Parathyroid adenoma (tissue), 2 donors: ENCODE data around the gene TRIM9.

Source experiments
- H2AFZ ChIP-seq: fragments of 300-600 bp; sonication (generic); one replicate; pipeline ENCODE4 v1.7.0; 2017; ENCODE audit warnings: antibody characterized with exemption, mild to moderate bottlenecking
- H3K27ac ChIP-seq: fragments of 300-600 bp; sonication (generic); one replicate; pipeline ENCODE4 v1.7.0; 2017
- H3K27me3 ChIP-seq: fragments of 300-600 bp; sonication (generic); one replicate; pipeline ENCODE4 v1.7.0; 2017; ENCODE audit warnings: low read length; ENCODE audit not compliant: control insufficient read depth, insufficient read depth
- H3K36me3 ChIP-seq: fragments of 300-600 bp; sonication (generic); one replicate; pipeline ENCODE4 v1.7.0; 2017; ENCODE audit warnings: low read length; ENCODE audit not compliant: control insufficient read depth, insufficient read depth
- H3K4me1 ChIP-seq: fragments of 300-600 bp; sonication (generic); one replicate; pipeline ENCODE4 v1.7.0; 2017; ENCODE audit warnings: control low read depth
- H3K4me2 ChIP-seq: fragments of 300-600 bp; sonication (generic); one replicate; pipeline ENCODE4 v1.7.0; 2017; ENCODE audit warnings: low read length
- H3K4me3 ChIP-seq: fragments of 300-600 bp; sonication (generic); one replicate; pipeline ENCODE4 v1.7.0; 2017; ENCODE audit warnings: low read depth, low read length
- H3K79me2 ChIP-seq: fragments of 300-600 bp; sonication (generic); one replicate; pipeline ENCODE4 v1.7.0; 2017; ENCODE audit warnings: control low read depth
- H3K9ac ChIP-seq: fragments of 300-600 bp; sonication (generic); one replicate; pipeline ENCODE4 v1.7.0; 2017; ENCODE audit warnings: mild to moderate bottlenecking
- H3K9me3 ChIP-seq: fragments of 300-600 bp; sonication (generic); one replicate; pipeline ENCODE4 v1.7.0; 2017; ENCODE audit warnings: low read length; ENCODE audit not compliant: control insufficient read depth
- TF ChIP-seq, protein P1 (sequence below): fragments of 300-600 bp; sonication (generic); IDR thresholded peaks from one replicate; pipeline ENCODE4 v1.7.0; 2017; ENCODE audit warnings: antibody characterized with exemption, mild to moderate bottlenecking
- donor health status: primary hyperparathyroidism.

TRIM9 gene

DNA sequence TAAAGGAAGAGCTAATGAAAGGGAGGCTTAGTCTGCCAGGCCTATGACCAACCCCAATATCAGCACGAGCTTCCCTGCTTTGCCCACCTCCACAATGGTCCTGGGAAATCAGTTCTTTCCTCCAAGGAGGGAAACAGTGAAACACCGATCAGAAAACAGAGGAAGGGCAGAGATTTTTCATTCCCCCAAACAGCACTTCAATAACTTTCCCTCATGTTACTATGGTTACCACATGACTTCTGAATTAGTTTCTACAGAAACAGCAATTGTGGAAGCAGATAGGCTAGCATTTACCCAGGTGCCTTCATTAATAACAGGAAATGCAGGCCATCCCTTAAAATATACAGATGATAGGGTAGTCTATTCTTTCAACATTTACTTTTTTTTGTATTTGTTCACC, 35.9 kb downstream of the TRIM9 start:
- Histone ChIP-seq H3K4me2 (no peak overlapping the region), H3K27me3 (no peaks in the 10 kb centered on the region), H3K4me3 (no peak overlapping the region), H3K36me3 (no peaks in the 10 kb centered on the region), H2AFZ (no peak overlapping the region), H3K27ac (no peak overlapping the region), H3K4me1 (peaks cover 9% of the 10 kb centered on the region), H3K79me2 (peaks cover 5% of the 10 kb centered on the region), H3K9ac (no peak overlapping the region), H3K9me3 (no peaks in the 10 kb centered on the region)
- TF ChIP-seq, protein P1, sequence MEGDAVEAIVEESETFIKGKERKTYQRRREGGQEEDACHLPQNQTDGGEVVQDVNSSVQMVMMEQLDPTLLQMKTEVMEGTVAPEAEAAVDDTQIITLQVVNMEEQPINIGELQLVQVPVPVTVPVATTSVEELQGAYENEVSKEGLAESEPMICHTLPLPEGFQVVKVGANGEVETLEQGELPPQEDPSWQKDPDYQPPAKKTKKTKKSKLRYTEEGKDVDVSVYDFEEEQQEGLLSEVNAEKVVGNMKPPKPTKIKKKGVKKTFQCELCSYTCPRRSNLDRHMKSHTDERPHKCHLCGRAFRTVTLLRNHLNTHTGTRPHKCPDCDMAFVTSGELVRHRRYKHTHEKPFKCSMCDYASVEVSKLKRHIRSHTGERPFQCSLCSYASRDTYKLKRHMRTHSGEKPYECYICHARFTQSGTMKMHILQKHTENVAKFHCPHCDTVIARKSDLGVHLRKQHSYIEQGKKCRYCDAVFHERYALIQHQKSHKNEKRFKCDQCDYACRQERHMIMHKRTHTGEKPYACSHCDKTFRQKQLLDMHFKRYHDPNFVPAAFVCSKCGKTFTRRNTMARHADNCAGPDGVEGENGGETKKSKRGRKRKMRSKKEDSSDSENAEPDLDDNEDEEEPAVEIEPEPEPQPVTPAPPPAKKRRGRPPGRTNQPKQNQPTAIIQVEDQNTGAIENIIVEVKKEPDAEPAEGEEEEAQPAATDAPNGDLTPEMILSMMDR: no peak

- Histone ChIP-seq H3K79me2 (peaks cover 5% of the 10 kb centered on the region), H3K4me2 (no peak overlapping the region), H3K27me3 (no peaks in the 10 kb centered on the region), H3K4me1 (peaks cover 9% of the 10 kb centered on the region), H2AFZ (no peak overlapping the region), H3K9ac (no peak overlapping the region), H3K27ac (no peak overlapping the region), H3K9me3 (no peaks in the 10 kb centered on the region), H3K4me3 (no peak overlapping the region), H3K36me3 (no peaks in the 10 kb centered on the region)
- TF ChIP-seq, protein P1: no peak
Observed at GRCh38 chr14:51058382-51058781, 36.5 kb downstream of the TRIM9 start.

- no peak overlapping the region for H3K4me3 ChIP-seq
- TF ChIP-seq, protein P1: no peak
- H3K79me2 ChIP-seq: peaks cover 5% of the 10 kb centered on the region
- no peaks in the 10 kb centered on the region for H3K36me3 ChIP-seq
- H3K9ac ChIP-seq: no peak overlapping the region
- H3K4me1 ChIP-seq: peaks cover 9% of the 10 kb centered on the region
- H3K9me3 ChIP-seq: no peaks in the 10 kb centered on the region
- no peak overlapping the region for H3K27ac ChIP-seq
- H3K4me2 ChIP-seq: no peak overlapping the region
- H2AFZ ChIP-seq: no peak overlapping the region
- no peaks in the 10 kb centered on the region for H3K27me3 ChIP-seq
Observed at GRCh38 chr14:51056421-51056820, 38.5 kb downstream of the TRIM9 start.

DNA sequence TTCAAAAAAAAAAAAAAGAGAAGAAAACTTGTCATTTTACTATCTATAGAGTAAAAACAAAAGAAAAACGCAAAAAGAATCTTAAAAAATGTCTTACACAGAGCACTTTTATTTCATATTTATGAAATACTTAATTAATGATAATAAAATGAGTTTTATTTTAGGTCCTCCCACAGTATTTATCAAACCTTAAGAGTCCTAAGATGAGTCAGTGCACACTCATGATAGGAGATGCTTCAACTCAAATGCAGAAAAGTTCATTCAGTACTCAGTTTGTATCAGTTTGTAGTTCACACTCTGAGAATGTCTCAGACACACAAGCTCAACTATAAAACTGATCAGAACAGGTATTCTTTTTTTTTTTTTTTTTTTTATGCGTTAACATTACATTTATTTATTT, 41.7 kb downstream of the TRIM9 start:
- H3K36me3 ChIP-seq: no peaks in the 10 kb centered on the region
- H3K4me1 ChIP-seq: peaks cover 9% of the 10 kb centered on the region
- no peak overlapping the region for H3K4me3 ChIP-seq
- no peak overlapping the region for H3K27ac ChIP-seq
- H2AFZ ChIP-seq: no peak overlapping the region
- H3K79me2 ChIP-seq: peaks cover 5% of the 10 kb centered on the region
- no peak overlapping the region for H3K9ac ChIP-seq
- H3K4me2 ChIP-seq: no peak overlapping the region
- H3K27me3 ChIP-seq: no peaks in the 10 kb centered on the region
- H3K9me3 ChIP-seq: no peaks in the 10 kb centered on the region
- TF ChIP-seq, protein P1: no peak

- Histone ChIP-seq H3K27ac (no peak overlapping the region), H2AFZ (no peak overlapping the region), H3K9ac (no peak overlapping the region), H3K36me3 (no peaks in the 10 kb centered on the region), H3K9me3 (no peaks in the 10 kb centered on the region), H3K79me2 (no peaks in the 10 kb centered on the region), H3K27me3 (no peaks in the 10 kb centered on the region), H3K4me1 (no peaks in the 10 kb centered on the region), H3K4me2 (no peak overlapping the region), H3K4me3 (no peak overlapping the region)
- TF ChIP-seq, protein P1: no peak
Observed at GRCh38 chr14:51044961-51045360, 49.9 kb downstream of the TRIM9 start.
